ENCODE results near the gene ADAM33. TPM values are rescaled to one million over a fixed set of nuclear protein-coding genes. Genes with fewer than 3 reads are reported as not detected.
A peak's percentile ranks its signal among the peaks of the same experiment; 100 is the strongest.

The ADAM33 gene
- 1 to 10 TPM; 3.9 to 5.1 (median 4.2) TPM for polyA plus RNA-seq (ENCODE audit: insufficient read length in 3 of 3)

GRCh38 chr20:3681931-3682781, at the start of gene ADAM33:
TSS of gene ADAM33 (minus strand) at chr20:3682010. CDS start at chr20:3682004, 6 bp downstream.
- DNase-seq (ENCODE audit: low read depth in 3 of 3, low spot score in 2 of 3), result no peak

DNA sequence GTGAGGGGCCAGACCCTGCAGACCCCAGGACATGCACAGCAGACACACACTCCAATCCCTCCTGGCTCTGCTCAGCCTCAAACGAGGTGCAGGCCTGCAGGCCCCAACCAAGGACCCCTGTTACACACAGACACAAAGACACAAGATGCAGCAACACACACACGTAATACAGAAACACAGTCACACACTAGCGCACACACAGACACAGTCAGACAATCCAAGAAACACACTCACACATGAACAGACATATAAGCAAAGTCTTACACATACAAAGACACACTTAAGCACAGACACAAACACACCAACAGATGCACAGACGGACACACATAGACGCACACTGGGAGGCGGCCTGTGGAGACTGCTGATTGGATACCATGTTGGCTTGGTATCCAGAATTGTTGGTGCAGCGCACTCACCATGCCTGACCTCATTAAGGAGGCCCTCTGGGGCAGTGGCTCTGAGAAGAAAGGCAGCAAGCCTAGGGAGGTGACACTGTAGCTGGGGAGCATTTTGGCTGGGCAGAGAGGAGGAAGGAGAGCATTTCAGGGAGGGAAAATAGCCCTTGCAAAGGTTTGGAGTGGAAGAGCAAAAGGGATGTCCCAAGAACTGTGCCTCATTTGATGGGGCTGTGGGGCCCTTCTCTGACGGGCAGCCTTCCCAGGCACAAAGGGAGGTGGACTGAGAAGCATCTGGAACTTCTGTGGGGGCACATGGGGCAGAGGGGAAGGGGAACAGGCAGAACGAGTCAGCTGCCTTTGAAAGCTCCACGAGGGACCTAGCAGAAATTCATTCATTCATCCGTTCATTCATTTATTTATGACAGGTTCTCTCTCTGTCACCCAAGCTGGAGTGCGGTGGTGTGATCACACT, 49.2 kb upstream of the ADAM33 start:
- DNase-seq (ENCODE audit: low read depth in 3 of 3, low spot score in 2 of 3), result no peak

GRCh38 chr20:3729811-3730540, 48.2 kb upstream of the ADAM33 start:
- DNase-seq (ENCODE audit: low read depth in 3 of 3, low spot score in 2 of 3), result no peak

DNA sequence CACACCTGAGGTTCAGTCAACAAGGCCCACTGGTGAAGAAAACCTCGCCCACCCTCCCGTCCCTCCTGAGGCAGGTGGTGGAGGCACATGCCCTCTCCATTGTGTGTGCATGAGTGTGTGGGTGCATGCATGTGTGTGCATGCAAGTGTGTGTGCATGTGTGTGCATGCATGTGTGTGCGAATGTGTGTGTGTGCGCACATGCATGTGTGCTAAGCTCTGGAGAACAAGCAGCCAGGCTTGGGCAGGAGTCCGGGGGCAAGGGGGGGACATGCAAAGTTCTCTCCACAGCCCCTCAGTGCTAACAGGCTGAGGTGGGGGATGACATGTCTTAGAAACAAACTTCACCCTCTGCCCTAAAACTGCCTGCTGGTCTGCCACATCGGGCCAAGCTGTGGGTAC, 47.6 kb upstream of the ADAM33 start:
- no peak for DNase-seq (ENCODE audit: low read depth in 3 of 3, low spot score in 2 of 3)

DNA sequence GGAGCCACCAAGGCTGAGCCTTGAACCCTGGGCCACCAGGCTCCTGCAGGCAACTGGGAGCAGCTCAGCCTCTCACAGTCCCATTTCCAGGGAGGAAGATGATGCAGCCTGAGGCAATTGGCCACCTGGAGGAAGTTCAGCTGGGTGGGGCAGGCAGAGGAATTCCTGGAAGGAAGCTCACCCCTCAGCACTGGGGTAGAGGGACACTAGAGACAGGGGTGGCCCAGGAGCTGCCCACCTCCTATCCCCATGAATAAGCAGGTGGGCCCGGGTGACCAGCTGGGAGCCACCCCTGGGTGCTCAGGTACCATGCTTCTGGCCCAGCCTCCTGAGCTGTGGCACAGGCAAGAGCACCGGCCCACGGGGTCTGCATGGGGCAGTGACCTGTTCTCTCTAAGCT, 47.1 kb upstream of the ADAM33 start:
- no peak for DNase-seq (ENCODE audit: low read depth in 3 of 3, low spot score in 2 of 3)

GRCh38 chr20:3728354-3728753, 46.5 kb upstream of the ADAM33 start:
- DNase-seq (ENCODE audit: low read depth in 3 of 3, low spot score in 2 of 3), result no peak

GRCh38 chr20:3727401-3728021, 45.7 kb upstream of the ADAM33 start:
- no peak for DNase-seq (ENCODE audit: low read depth in 3 of 3, low spot score in 2 of 3)

DNA sequence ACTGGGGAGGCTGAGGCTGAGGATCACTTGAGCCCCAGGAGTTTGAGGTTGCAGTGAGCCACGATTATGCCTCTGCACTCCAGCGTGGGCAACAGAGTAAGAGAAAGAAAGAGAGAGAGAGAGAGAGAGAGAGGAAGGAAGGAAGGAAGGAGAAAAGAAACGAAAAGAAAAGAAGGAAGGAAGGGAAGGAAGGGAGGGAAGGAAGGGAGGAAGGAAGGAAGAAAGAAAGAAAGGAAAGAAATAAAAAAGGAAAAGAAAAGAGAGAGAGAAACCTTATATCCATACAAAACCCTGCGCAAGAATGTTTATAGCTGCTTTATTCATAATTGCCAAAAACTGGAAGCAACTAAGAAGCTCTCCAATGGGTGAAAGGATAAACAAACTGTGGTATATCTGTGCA, 42.5 kb upstream of the ADAM33 start:
- no peak for DNase-seq (ENCODE audit: low read depth in 3 of 3, low spot score in 2 of 3)

- DNase-seq (ENCODE audit: low read depth in 3 of 3, low spot score in 2 of 3), result no peak
These were observed 41.5 kb upstream of the ADAM33 start for GRCh38 chr20:3723284-3723683.

DNA sequence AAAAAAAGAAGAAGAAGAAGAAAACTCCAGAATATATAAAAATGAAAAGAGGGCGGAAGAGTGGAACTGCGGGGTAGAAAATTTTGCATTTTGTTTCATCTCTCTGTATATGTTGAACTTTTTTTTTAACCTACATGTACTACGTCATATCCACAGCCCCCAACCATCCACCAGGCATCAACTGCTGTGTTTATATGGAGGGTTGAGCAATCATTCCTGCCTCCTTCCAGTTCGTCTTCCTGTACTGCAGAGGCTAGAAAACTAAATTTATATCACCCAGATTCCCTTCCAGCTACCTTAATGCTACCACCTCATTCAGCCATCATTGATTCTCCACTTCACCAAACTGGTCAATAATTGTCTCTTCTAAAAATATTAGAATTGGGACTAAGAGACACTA, 40.1 kb upstream of the ADAM33 start:
- no peak for DNase-seq (ENCODE audit: low read depth in 3 of 3, low spot score in 2 of 3)

DNA sequence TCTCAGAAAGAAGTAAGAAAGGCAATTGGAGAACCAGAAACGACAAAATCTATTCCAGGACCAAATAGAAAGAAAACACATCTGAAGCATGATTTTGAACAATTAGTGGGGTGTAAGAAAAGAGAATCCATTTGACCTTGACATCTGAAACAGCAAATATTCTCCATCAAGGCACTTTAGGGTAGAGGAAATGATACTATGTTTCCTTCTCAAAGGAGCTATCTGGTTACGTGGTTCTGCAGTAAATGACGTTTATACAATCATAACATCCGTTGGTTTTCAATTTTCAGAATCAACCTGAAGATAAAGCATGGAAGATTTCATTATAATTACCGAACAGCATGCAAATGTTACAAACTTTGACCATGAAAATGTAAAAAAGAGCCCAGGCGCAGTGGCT, 38.8 kb upstream of the ADAM33 start:
- no peak for DNase-seq (ENCODE audit: low read depth in 3 of 3, low spot score in 2 of 3)

- DNase-seq (ENCODE audit: low read depth in 3 of 3, low spot score in 2 of 3), result no peak
These were observed 38.3 kb upstream of the ADAM33 start for GRCh38 chr20:3720068-3720467.

DNA sequence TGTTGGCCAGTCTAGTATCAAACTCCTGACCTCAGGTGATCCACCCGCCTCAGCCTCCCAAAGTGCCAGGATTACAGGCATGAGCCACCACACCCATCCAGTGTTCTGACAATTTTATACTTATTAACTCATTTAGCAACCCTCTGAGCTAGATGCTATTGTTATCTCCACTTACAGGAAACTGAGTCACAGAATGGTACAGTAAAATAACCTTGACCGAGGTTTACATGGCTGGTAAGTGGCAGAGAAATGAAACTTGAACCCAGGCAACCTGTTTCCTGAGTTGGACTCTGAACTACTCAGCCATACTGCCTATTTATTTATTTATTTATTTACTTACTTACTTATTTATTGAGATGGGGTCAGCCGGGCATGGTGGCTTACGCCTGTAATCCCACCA, 37.2 kb upstream of the ADAM33 start:
- no peak for DNase-seq (ENCODE audit: low read depth in 3 of 3, low spot score in 2 of 3)

GRCh38 chr20:3716195-3716834, 34.5 kb upstream of the ADAM33 start:
- peak in 1 of 3 donors; percentile 34 for DNase-seq (ENCODE audit: low read depth in 3 of 3, low spot score in 2 of 3)

DNA sequence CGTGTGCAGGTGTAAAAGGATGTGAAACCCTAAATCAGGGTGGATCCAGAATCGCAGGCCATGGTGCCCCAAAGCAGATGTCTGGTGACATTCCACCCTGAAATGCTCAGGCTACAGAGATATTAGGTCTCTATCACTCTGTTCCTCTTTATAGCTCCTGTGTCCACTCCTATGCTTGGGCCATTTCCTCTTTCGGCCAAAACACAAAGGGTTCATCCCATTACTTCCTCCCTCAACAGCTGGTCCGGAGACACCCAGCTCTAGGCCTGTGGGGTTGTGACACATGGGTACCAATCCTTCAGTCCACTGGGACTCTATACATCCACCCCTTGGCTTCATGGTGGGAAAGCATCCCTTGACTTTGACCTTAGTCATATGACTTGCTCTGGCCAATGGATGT, 32.3 kb upstream of the ADAM33 start:
- DNase-seq (ENCODE audit: low read depth in 3 of 3, low spot score in 2 of 3), result no peak

- DNase-seq (ENCODE audit: low read depth in 3 of 3, low spot score in 2 of 3), result no peak
These were observed 30.6 kb upstream of the ADAM33 start, which contains the start of gene SIGLEC1 for GRCh38 chr20:3712279-3712873. TSS of gene SIGLEC1 (minus strand) at chr20:3712600. CDS start at chr20:3707128, 5,472 bp downstream.

GRCh38 chr20:3711484-3711941, 29.7 kb upstream of the ADAM33 start:
- no peak for DNase-seq (ENCODE audit: low read depth in 3 of 3, low spot score in 2 of 3)

DNA sequence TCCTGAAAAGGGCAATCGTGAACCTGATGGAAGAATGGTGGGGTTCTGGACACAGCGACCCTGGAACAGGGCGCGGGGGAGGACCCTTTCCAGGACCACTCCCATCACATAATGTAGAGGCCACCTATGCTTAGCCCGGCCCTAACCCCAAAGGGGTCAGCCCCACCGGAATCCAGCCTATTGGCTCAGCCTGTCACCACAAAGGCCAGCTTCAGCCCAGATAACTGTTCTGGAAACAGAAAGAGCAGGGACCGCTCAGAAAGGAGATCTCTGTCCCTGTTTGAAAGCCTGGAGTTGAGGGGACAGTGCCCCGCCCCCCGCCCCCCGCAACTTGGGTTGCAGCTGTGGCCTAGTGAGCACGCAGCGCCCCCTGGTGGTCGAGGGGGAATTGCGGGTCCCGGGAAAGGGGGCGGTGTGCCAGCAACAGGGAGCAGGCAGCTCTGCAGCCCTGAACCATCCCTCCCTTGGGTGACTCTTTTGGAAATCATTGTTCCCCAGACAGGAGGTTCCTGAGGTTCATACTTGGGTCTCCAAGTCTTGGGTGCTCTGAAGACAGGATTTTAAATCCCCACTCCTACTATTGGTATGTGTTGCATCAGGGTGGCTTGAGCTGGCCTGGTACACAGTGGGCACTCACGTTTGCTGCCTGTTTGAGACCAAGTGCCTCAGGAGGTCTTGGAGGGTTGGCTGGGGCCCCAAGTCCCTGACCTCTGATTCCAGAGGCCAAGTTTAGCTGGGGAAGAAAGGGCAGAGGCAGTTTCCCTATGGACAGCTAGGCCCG, 29.1 kb upstream of the ADAM33 start:
- DNase-seq (ENCODE audit: low read depth in 3 of 3, low spot score in 2 of 3), result no peak

GRCh38 chr20:3710011-3710466, 28.2 kb upstream of the ADAM33 start:
- no peak for DNase-seq (ENCODE audit: low read depth in 3 of 3, low spot score in 2 of 3)
